Esophagus muscularis mucosa (tissue), 3 donors: ENCODE data around the gene IGSF11.

Source experiments
- EP300 ChIP-seq: sonication (generic); formaldehyde crosslinking; IDR thresholded peaks from one replicate; pipeline ENCODE4 v1.6.1; 2017; ENCODE audit warnings: antibody characterized with exemption
- POLR2A ChIP-seq: fragments of 450-650 bp; IDR thresholded peaks from one replicate; pipeline ENCODE4 v1.6.1; 2017; ENCODE audit warnings: antibody characterized with exemption, moderate library complexity, mild to moderate bottlenecking, low read depth
- POLR2AphosphoS5 ChIP-seq, 2 donors: sonication (generic); formaldehyde crosslinking; IDR thresholded peaks; one replicate each; pipeline ENCODE4 v1.6.1; 2017; ENCODE audit warnings: antibody characterized with exemption in 2 of 2

GRCh38 chr3:118890206-118890605 is 144.4 kb downstream of the IGSF11 start:
- no peak for TF ChIP-seq EP300
- no peak for TF ChIP-seq POLR2AphosphoS5 (IDR thresholded peaks at IDR 0.05)
- TF ChIP-seq POLR2A = no peak
